ENCODE measurements around the gene ZNF134. TPM values are rescaled to one million over a fixed set of nuclear protein-coding genes. Genes with fewer than 3 reads are reported as not detected.

Gene ZNF134
- total and polyA plus RNA-seq, 2 donors = 9.0 to 18.8 TPM

GRCh38 chr19:57583521-57584416, 30.3 kb upstream of the ZNF134 start, which contains the start of gene ZIK1:
ZIK1 (plus strand) TSS chr19:57584145; CDS start chr19:57584357, 212 bp downstream.
- Histone ChIP-seq H3K9me3 (ENCODE audit: control insufficient read depth in 2 of 2, insufficient read depth in 1 of 2, low read length in 1 of 2) (peaks cover 15 to 52% of the 10 kb centered on the region in 2 donors), H3K4me3 (ENCODE audit: low read length in 2 of 2) (peak within 1 kb of the TSS; percentile 66 to 80), H3K27me3 (ENCODE audit: control insufficient read depth in 2 of 2, insufficient read depth in 1 of 2, low read length in 1 of 2) (no peaks in the 10 kb centered on the region), H3K4me1 (ENCODE audit: control insufficient read depth in 2 of 2, insufficient read depth in 2 of 2, low read length in 2 of 2) (peaks cover 9 to 19% of the 10 kb centered on the region in 2 donors), H3K27ac (ENCODE audit: low read depth in 1 of 2, low read length in 1 of 2) (peak within 1 kb of the TSS; percentile 55 to 71), H3K36me3 (ENCODE audit: control insufficient read depth in 2 of 2, insufficient read depth in 2 of 2, low read length in 1 of 2) (peaks cover 11 to 14% of the 10 kb centered on the region in 2 donors)
- 5% methylated on average over 76 of the region's 76 CpGs for WGBS
- DNase-seq (ENCODE audit: low read depth in 6 of 9, low spot score in 9 of 9) = peak; percentile 81 to 97 (median 90)

DNA sequence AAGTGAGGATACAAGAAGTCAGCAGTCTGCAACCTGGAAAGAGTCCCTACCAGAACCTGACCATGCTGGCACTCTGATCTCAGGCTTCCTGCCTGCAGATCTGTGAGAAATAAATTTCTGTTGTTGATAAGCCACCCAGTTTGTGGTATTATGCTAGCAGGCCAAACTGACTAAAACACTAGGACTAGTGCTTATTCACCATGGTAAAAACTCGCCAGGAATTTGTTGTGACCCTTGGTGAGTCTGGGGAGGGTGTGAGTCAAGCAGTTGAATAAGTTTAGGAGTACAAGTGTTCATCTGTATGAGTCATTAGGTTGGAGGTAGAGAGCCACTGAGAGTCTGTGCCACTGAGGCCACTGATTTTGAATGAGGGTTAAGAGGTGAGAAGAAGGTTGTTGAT, 26.5 kb upstream of the ZNF134 start:
- H3K9me3 ChIP-seq (ENCODE audit: control insufficient read depth in 2 of 2, insufficient read depth in 1 of 2, low read length in 1 of 2) = peaks cover 36 to 74% of the 10 kb centered on the region in 2 donors
- DNase-seq (ENCODE audit: low read depth in 6 of 9, low spot score in 9 of 9) = no peak
- no peaks in the 10 kb centered on the region for H3K27me3 ChIP-seq (ENCODE audit: control insufficient read depth in 2 of 2, insufficient read depth in 1 of 2, low read length in 1 of 2)
- no peak overlapping the region for H3K4me3 ChIP-seq (ENCODE audit: low read length in 2 of 2)
- peaks cover 37 to 44% of the 10 kb centered on the region in 2 donors for H3K36me3 ChIP-seq (ENCODE audit: control insufficient read depth in 2 of 2, insufficient read depth in 2 of 2, low read length in 1 of 2)
- no peak overlapping the region for H3K27ac ChIP-seq (ENCODE audit: low read depth in 1 of 2, low read length in 1 of 2)
- peaks cover 9 to 16% of the 10 kb centered on the region in 2 donors for H3K4me1 ChIP-seq (ENCODE audit: control insufficient read depth in 2 of 2, insufficient read depth in 2 of 2, low read length in 2 of 2)
- 96% methylated on average over 1 of the region's 1 CpG for WGBS

DNA sequence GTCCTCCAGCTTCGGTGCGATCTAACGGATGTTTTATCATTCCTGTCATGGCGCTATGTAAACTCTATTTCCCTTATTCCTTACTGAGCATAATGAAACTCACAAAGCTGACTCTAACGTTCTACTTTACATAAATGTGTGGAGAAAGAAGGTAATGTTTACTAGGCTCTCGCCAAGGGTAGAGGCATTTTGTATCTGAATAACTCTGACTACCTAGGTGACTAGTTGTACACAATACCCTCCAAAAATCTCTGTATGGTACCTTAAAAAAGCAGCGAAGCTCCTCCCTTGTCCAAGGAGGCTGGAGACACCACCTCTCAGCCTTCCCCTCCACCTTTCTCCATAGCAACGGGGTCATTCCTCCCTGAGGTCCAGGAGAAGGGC, 14.7 kb upstream of the ZNF134 start:
- Histone ChIP-seq H3K4me1 (ENCODE audit: control insufficient read depth in 2 of 2, insufficient read depth in 2 of 2, low read length in 2 of 2) (peaks cover 8 to 10% of the 10 kb centered on the region in 2 donors), H3K9me3 (ENCODE audit: control insufficient read depth in 2 of 2, insufficient read depth in 1 of 2, low read length in 1 of 2) (peaks cover 5 to 7% of the 10 kb centered on the region in 2 donors), H3K27ac (ENCODE audit: low read depth in 1 of 2, low read length in 1 of 2) (no peak overlapping the region), H3K27me3 (ENCODE audit: control insufficient read depth in 2 of 2, insufficient read depth in 1 of 2, low read length in 1 of 2) (no peaks in the 10 kb centered on the region), H3K36me3 (ENCODE audit: control insufficient read depth in 2 of 2, insufficient read depth in 2 of 2, low read length in 1 of 2) (peaks cover 0 to 12% of the 10 kb centered on the region in 2 donors), H3K4me3 (ENCODE audit: low read length in 2 of 2) (peak overlapping the region; percentile 76 to 92)
- DNase-seq (ENCODE audit: low read depth in 6 of 9, low spot score in 9 of 9) = no peak
- WGBS = 62% methylated on average over 8 of the region's 8 CpGs

GRCh38 chr19:57599761-57600383, 14.2 kb upstream of the ZNF134 start, which contains the start of gene ZNF530:
ZNF530 (plus strand) TSS chr19:57599885; CDS start chr19:57604346, 4,461 bp downstream.
- peaks cover 5 to 6% of the 10 kb centered on the region in 2 donors for H3K9me3 ChIP-seq (ENCODE audit: control insufficient read depth in 2 of 2, insufficient read depth in 1 of 2, low read length in 1 of 2)
- H3K36me3 ChIP-seq (ENCODE audit: control insufficient read depth in 2 of 2, insufficient read depth in 2 of 2, low read length in 1 of 2) = peaks cover 5 to 16% of the 10 kb centered on the region in 2 donors
- no peaks in the 10 kb centered on the region for H3K27me3 ChIP-seq (ENCODE audit: control insufficient read depth in 2 of 2, insufficient read depth in 1 of 2, low read length in 1 of 2)
- H3K4me1 ChIP-seq (ENCODE audit: control insufficient read depth in 2 of 2, insufficient read depth in 2 of 2, low read length in 2 of 2) = peaks cover 8 to 10% of the 10 kb centered on the region in 2 donors
- H3K27ac ChIP-seq (ENCODE audit: low read depth in 1 of 2, low read length in 1 of 2) = no peak within 1 kb of the TSS
- DNase-seq (ENCODE audit: low read depth in 6 of 9, low spot score in 9 of 9) = peak; percentile 65 to 90 (median 78)
- WGBS = under 1% methylated on average over 53 of the region's 53 CpGs
- H3K4me3 ChIP-seq (ENCODE audit: low read length in 2 of 2) = peak within 1 kb of the TSS; percentile 76 to 92

- H3K4me1 ChIP-seq (ENCODE audit: control insufficient read depth in 2 of 2, insufficient read depth in 2 of 2, low read length in 2 of 2) = no peaks in the 10 kb centered on the region
- peaks cover 10 to 14% of the 10 kb centered on the region in 2 donors for H3K9me3 ChIP-seq (ENCODE audit: control insufficient read depth in 2 of 2, insufficient read depth in 1 of 2, low read length in 1 of 2)
- H3K27me3 ChIP-seq (ENCODE audit: control insufficient read depth in 2 of 2, insufficient read depth in 1 of 2, low read length in 1 of 2) = no peaks in the 10 kb centered on the region
- H3K36me3 ChIP-seq (ENCODE audit: control insufficient read depth in 2 of 2, insufficient read depth in 2 of 2, low read length in 1 of 2) = peaks cover 24 to 50% of the 10 kb centered on the region in 2 donors
- 98% methylated on average over 5 of the region's 5 CpGs for whole genome bisulfite sequencing
- H3K27ac ChIP-seq (ENCODE audit: low read depth in 1 of 2, low read length in 1 of 2) = no peak overlapping the region
- no peak for DNase-seq (ENCODE audit: low read depth in 6 of 9, low spot score in 9 of 9)
- H3K4me3 ChIP-seq (ENCODE audit: low read length in 2 of 2) = no peak overlapping the region
Measured at GRCh38 chr19:57606931-57607330, 7.1 kb upstream of the ZNF134 start.

DNA sequence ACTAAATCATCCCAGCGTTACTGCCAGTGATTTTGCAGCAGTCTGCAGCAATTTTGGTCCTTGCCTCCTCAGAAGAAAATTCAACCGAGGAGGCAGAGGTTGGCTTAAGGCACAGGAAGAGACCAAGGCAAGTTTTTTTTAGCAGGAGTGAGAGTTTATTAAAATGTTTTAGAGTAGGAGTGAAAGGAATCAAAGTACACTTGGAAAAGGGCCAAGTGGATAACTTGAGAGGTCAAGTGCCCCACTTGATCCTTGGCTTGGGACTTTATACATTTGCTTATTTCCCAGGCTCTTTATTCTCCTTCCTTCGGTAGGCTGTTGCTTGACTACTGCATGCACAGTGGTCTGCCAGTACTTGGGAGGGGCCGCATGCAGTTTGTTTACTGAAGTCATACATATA, 2.9 kb upstream of the ZNF134 start:
- peaks cover 7 to 8% of the 10 kb centered on the region in 2 donors for H3K4me1 ChIP-seq (ENCODE audit: control insufficient read depth in 2 of 2, insufficient read depth in 2 of 2, low read length in 2 of 2)
- no peak for DNase-seq (ENCODE audit: low read depth in 6 of 9, low spot score in 9 of 9)
- peaks cover 13 to 32% of the 10 kb centered on the region in 2 donors for H3K36me3 ChIP-seq (ENCODE audit: control insufficient read depth in 2 of 2, insufficient read depth in 2 of 2, low read length in 1 of 2)
- 93% methylated on average over 4 of the region's 4 CpGs for WGBS
- peaks cover 17 to 24% of the 10 kb centered on the region in 2 donors for H3K9me3 ChIP-seq (ENCODE audit: control insufficient read depth in 2 of 2, insufficient read depth in 1 of 2, low read length in 1 of 2)
- no peaks in the 10 kb centered on the region for H3K27me3 ChIP-seq (ENCODE audit: control insufficient read depth in 2 of 2, insufficient read depth in 1 of 2, low read length in 1 of 2)
- H3K4me3 ChIP-seq (ENCODE audit: low read length in 2 of 2) = no peak overlapping the region
- no peak overlapping the region for H3K27ac ChIP-seq (ENCODE audit: low read depth in 1 of 2, low read length in 1 of 2)

DNA sequence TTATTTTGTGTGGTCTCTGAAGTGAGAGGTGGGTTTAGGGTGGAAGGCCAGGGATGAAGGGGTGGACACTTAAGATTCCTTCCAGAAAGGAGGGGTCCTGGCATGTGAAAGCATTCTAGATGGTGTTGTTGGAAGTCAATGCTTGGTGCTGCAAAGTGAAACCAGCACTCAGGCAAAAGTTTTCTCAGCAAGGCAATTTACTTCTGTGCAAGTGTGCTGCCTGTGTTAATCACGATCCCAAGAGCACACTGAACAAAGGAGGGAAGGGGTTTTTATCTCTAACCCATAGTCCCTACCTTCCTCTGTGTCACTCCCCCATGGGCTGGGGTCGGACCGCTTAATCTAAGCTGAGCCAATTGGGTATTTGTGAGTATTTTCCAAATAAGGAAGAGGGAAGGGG, 1.3 kb downstream of the ZNF134 start:
- peaks cover 7 to 8% of the 10 kb centered on the region in 2 donors for H3K4me1 ChIP-seq (ENCODE audit: control insufficient read depth in 2 of 2, insufficient read depth in 2 of 2, low read length in 2 of 2)
- 98% methylated on average over 3 of the region's 3 CpGs for WGBS
- H3K36me3 ChIP-seq (ENCODE audit: control insufficient read depth in 2 of 2, insufficient read depth in 2 of 2, low read length in 1 of 2) = peaks cover 47 to 52% of the 10 kb centered on the region in 2 donors

GRCh38 chr19:57620673-57621348, 6.8 kb downstream of the ZNF134 start:
- Histone ChIP-seq H3K27ac (ENCODE audit: low read depth in 1 of 2, low read length in 1 of 2) (no peak overlapping the region), H3K9me3 (ENCODE audit: control insufficient read depth in 2 of 2, insufficient read depth in 1 of 2, low read length in 1 of 2) (peaks cover 63 to 75% of the 10 kb centered on the region in 2 donors), H3K36me3 (ENCODE audit: control insufficient read depth in 2 of 2, insufficient read depth in 2 of 2, low read length in 1 of 2) (peaks cover 74 to 78% of the 10 kb centered on the region in 2 donors), H3K4me3 (ENCODE audit: low read length in 2 of 2) (no peak overlapping the region), H3K4me1 (ENCODE audit: control insufficient read depth in 2 of 2, insufficient read depth in 2 of 2, low read length in 2 of 2) (no peaks in the 10 kb centered on the region), H3K27me3 (ENCODE audit: control insufficient read depth in 2 of 2, insufficient read depth in 1 of 2, low read length in 1 of 2) (no peaks in the 10 kb centered on the region)
- WGBS = 98% methylated on average over 10 of the region's 10 CpGs
- DNase-seq (ENCODE audit: low read depth in 6 of 9, low spot score in 9 of 9) = peak in 1 of 9 donors; percentile 22

More for the DNA sequence above, 1.3 kb downstream of the ZNF134 start:
- no peak for DNase-seq (ENCODE audit: low read depth in 6 of 9, low spot score in 9 of 9)
- peaks cover 47 to 57% of the 10 kb centered on the region in 2 donors for H3K9me3 ChIP-seq (ENCODE audit: control insufficient read depth in 2 of 2, insufficient read depth in 1 of 2, low read length in 1 of 2)
- peak overlapping the region in 1 of 2 donors; percentile 79 for H3K4me3 ChIP-seq (ENCODE audit: low read length in 2 of 2)
- H3K27me3 ChIP-seq (ENCODE audit: control insufficient read depth in 2 of 2, insufficient read depth in 1 of 2, low read length in 1 of 2) = no peaks in the 10 kb centered on the region
- no peak overlapping the region for H3K27ac ChIP-seq (ENCODE audit: low read depth in 1 of 2, low read length in 1 of 2)
